AG09319 (cell line): ENCODE data around the gene DPYSL4.

ENCODE experiments used
- DNase-seq: peaks from one replicate; pipeline ENCODE4 v3.0.0-alpha.2; 2010; ENCODE audit warnings: low read depth; ENCODE audit errors: extremely low read depth
- CTCF ChIP-seq: IDR thresholded peaks from 2 replicates; pipeline ENCODE4 v1.5.1; 2011; ENCODE audit warnings: low read depth, mild to moderate bottlenecking, inconsistent platforms, low read length, moderate library complexity

The DPYSL4 gene

GRCh38 chr10:132145521-132146185 is 41.1 kb upstream of the DPYSL4 start:
- TF ChIP-seq CTCF, result no peak
- no peak for DNase-seq

GRCh38 chr10:132146271-132146671 is 40.5 kb upstream of the DPYSL4 start:
- no peak for TF ChIP-seq CTCF
- no peak for DNase-seq

- no peak for DNase-seq
- no peak for TF ChIP-seq CTCF
Measured at GRCh38 chr10:132146941-132147915, 39.5 kb upstream of the DPYSL4 start.

- no peak for TF ChIP-seq CTCF
- no peak for DNase-seq
Measured at GRCh38 chr10:132148261-132149251, 38.2 kb upstream of the DPYSL4 start.

- no peak for DNase-seq
- TF ChIP-seq CTCF, result no peak
Measured at GRCh38 chr10:132149271-132149670, 37.5 kb upstream of the DPYSL4 start.

GRCh38 chr10:132149917-132150316 is 36.8 kb upstream of the DPYSL4 start:
- no peak for DNase-seq

More at GRCh38 chr10:132149917-132150316, 36.8 kb upstream of the DPYSL4 start:
- TF ChIP-seq CTCF, result no peak
